Activated CD4-positive, alpha-beta T cell treated with anti-CD3 and anti-CD28 coated beads for 4 hours (primary cell): ENCODE results near the gene SMARCA2.

Experiments
- DNase-seq, 2 donors: peaks; one replicate each; pipeline ENCODE4 v3.0.0-alpha.2; 2020

SMARCA2 gene

DNA sequence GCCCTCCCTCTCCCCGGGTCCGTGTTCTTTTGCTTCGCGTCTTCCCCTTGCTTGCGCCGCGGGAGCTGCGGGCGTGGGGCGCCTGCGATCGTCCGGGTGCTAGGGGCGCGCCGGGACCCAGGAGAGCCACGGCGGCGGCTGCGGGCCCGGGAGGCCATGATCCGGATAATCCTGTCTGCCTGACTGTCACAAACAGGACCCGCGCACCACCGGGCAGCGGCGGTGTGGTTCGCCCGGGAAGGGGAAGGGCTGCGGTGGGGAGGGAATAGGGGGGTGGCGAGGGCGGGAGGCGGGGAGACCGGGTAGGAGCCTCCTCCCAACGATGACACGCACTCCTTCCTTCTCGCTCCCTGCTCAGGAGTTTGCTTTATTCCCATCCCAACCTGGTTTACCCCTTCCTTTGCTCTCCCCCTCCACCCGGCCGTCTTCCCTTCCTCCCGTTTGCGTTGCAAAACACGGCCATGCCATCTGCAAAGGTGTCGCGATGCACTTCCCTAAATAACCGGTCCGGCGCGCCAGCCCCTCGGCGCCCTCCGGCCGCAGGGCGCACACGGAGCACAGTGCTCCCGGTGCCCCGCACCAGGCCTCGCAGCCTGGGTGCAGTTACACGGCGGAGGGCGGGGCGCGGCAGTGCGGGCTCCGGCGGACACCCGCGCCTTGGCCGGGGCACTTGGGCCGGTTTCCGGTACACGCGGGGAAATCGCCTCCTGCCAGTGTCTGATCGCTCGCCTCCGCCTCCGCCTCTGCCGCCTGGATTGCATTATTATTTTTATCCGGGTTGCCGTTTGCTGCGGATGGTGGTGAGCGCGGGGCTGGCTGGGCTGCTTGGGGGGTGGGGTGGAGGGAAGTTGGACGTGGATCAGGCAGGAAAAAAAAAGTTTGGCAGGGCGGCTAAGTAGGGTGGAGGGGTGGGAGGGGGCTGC, 1.5 kb downstream of the SMARCA2 start:
- DNase-seq = peak; percentile 52 to 62

DNA sequence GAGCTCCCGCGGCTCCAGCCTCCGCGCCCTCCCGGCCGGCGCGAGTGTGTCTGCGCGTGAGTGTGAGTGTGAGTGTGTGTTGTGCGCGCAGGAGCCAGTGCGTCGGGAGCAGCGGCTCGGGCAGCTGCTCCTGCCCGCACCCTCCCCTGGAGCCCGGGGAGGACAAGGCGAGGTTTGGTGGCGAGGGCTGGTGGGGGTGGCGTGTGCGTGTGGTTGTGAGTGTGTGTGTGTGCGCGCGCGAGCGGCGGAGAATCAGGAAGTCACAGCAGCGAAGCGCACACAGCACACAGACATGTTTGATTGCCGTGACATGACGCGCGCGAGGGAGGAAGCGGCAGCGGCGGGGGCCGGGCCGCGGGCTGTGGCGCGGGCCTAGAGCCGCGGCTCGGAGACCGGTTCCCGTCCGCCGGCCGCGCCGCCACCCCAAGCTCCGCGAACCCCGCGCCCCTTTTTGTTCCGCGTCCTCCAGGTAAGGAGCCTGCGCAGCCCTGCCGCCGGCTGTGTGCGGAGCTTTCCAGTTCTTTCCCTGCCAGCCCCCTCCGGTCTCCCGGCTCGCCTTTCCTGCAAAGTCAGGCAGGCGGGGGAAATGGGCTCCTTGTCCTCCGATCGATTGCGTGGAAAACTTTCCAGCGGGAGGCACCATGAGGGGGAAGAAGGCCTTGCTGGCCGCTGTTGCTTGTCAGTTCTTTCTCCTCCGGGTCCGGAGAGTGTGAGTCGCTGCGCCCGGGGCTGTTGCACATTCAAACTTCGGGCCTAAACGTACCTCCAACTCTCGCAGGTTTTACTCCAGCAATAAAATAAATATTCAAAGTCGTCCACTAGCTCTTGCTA, 2.4 kb downstream of the SMARCA2 start:
- DNase-seq = peak; percentile 73 to 77

DNA sequence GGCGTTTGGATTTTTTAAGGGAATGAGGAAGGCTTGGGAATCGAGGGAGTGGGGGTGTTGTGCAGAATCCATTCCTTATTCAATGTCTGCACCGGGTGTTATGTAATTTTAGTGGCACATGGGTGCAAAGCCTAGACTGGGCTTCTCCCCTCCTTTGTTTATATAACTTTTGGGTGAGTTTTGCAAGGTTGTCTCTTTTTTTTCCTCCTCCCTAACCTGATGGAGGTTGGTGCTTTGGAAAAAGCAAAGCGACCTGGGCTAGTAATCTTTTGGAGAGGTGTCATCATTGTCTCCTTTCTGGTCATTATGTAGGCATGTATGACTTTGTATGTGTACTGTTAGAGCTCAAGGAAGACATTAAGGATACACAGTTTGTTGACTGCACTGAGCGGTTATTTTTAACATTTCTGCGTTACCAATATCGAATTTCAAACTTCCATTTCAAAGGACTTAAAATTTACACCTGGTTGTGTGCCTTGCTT, 3.1 kb downstream of the SMARCA2 start:
- DNase-seq = no peak

DNA sequence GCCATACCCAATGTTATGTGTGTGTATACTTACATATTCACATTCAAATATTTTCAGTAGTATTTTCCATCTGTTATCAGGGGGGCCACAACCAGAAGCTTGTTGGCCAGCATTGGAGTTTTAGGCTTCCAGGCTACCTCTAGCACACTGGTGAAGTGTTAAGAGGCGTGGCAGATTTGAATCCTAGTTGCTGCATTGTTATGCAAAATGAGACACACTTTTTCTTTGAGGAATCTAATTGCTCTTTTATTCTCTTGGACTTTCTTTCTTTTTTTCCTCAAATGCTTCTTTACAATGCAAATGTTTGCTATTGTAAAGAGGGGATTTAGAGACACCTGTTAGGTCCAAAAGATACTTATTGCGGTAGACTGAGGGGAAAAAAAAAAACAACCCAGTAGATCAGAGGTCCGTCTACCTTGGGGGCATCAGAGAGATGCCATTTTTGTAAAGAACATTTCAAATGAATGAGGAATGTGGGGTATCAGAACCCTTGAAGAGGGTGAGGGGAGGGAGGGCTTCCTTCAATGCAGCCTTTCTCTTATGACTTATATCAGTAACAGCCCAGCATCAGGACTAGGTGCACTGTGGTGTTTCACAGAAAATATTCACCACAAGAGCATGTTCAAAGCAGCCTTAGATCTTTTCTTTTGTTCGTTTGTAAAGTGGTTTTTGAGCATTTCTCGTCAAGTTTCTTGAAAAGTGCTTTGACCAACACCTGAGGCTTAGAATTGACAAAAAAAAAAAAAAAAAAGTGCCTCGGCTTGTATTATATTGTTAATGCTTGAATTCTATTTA, 3.8 kb downstream of the SMARCA2 start:
- peak in 1 of 2 donors; percentile 25 for DNase-seq

DNA sequence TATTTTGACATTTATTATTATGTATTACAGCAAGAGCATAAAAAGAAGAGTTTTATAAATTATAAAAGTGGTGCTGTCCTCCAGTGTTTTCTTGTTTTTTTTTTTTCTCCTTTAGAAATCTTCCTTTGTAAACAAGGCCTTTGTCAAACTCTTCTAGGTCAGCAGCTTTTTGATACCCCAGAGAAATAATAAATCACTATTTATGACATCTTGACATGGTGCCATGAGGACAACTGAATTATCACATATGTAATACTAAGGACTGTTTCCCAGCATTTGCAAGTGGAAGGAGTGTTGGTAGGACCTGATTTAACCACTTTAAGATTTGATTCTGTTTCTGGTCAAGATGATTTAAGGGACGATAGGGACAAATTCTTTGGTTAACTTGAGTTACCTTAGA, 4.6 kb downstream of the SMARCA2 start:
- no peak for DNase-seq

DNA sequence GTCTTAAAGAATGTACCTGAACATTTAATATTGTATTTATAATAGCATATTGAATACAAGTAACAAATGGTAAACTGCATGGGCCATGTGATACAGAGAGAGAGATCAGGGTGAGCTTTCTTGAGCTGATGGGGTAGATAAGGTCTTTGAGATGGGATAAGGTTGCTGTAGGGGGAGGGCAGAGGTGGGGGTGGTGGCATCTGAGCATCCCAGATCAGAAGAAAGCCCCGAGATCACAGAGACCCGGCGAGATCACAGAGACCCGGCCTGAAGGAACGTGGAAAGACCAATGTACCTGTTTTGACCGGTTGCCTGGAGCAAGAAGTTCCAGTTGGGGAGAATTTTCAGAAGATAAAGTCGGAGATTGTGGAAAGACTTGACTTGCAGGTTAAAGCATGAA, 6.6 kb downstream of the SMARCA2 start:
- DNase-seq = no peak

DNA sequence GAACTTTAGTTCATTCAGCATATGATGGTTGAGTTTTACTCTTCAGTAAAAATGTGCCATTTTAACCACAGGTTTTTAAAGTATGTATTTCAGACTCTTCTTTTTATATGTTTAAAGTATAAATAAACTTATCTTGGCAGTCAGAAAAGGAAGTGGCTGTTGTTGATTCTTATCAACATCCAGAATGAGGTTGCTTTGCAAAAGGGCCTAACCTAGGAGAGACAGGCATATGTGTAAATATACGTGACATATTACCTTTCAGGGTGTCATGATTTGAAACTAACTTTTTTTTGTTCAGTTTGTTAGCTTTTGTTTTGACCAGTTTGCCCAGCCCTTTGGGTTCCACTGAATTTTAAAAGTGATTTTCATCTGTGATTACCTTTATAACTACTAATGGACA, 7.4 kb downstream of the SMARCA2 start:
- no peak for DNase-seq

DNA sequence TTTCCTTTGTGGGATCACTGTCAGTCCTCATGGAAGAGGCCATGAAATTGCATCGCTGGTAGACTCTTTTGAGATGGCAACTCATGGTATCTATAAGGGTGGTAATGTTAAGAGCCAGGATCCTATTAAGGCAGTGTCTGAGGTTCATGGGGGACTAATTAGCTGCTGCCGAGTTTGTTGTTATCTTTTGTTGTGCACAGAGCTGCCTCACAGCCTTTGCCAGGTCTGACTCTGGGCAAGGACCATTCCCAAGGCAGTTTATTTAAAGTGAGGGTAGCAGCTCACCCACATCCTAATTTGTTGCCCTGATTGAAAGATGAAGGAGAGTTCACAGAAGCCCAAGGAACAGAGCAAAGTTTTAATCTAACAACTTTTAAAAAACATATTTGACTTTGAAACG, 7.9 kb downstream of the SMARCA2 start:
- DNase-seq = no peak

DNA sequence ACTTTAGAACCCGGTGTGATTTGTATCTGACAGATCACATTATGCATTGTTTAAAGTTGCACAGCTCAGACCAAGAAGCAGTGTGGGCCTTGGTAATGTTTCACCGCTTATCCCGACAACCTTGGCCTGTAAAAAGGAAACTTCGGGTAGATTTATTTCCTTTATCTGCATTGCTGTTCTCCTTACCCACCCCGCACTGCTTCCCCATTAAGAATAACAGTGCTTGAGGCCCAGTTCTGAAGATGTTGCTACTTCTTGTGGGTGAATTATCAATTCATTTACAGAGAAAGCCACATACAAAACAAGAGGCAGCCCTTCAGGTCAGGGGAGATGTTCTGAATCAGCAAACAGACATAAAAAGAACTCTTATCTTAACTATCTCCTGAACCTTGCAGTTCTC, 8.4 kb downstream of the SMARCA2 start:
- DNase-seq = no peak

DNA sequence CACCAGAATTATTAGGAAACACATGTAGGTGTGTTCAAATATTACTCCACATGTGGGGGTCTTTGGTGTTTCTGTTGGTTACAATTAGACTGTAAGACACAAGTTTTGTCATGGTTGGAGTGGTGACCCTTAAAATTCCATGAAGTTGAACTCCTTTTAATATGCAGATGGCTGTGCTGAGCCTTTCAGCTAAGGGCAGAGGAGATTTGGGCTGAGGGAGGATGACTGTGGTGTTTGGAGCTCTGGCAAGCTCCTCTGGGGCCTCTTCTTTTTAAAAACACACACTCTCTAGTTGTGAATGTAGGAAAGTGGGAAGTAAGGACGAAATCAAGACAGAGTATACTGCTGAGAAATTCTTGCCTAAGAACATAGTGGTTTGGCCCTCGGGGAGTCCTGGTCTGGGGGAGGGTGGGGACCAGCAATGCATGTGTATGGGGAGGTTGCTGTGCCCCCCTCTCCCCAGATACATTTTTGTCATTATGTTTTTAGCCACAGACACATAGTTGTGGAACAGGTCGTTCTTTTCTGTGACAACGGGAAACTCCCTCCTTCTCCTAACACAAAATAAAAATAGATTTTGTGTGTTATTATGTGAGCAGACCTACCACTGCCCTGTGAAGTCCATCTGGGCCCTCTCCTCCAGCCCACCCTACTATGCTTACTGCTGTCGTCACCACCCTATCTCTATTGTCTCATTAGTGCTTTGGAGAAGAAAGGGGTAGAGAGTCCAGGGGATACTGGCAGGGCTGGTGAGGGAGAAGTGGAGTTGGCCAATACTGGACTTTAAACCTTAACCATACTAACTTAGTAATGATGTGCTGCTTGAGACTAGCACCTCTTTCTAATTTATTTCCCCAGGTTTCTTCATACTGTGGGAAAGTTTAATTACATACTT, 10.0 kb downstream of the SMARCA2 start:
- DNase-seq = no peak

DNA sequence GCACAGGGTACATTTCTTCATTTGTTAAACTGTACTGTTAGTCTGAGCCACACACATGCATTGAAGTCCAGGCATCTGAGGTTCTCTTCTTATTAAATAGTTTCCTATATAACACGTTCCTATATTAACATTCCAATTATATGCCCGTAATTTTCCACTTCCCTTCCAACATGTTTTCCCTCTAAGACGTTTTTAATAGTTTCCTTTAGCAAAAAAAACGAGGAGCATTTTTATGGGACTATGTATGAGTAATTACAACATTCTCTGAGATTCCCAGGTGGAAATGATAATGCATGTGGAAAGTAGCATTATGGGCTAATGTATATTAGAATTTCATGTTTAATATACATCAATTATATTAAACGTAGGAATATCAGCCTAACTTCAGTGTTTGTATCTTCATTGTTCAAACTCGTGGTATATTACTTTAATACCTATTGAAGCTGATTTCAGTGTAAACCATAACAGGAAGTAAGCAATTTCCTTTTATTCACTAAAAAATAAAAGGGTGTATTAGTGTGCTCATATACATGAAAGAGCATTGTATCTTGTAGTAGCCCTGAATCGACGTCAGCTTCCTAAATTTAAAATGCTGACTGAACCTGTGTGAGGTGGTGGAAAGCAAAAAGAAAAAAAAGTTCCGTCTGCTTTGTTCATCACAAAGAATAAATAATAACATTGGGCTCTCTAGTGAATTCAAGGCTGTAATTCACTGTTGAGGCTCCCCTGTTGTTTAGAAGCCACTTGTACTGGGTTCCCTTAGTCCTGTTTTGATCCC, 11.3 kb downstream of the SMARCA2 start:
- DNase-seq = no peak

DNA sequence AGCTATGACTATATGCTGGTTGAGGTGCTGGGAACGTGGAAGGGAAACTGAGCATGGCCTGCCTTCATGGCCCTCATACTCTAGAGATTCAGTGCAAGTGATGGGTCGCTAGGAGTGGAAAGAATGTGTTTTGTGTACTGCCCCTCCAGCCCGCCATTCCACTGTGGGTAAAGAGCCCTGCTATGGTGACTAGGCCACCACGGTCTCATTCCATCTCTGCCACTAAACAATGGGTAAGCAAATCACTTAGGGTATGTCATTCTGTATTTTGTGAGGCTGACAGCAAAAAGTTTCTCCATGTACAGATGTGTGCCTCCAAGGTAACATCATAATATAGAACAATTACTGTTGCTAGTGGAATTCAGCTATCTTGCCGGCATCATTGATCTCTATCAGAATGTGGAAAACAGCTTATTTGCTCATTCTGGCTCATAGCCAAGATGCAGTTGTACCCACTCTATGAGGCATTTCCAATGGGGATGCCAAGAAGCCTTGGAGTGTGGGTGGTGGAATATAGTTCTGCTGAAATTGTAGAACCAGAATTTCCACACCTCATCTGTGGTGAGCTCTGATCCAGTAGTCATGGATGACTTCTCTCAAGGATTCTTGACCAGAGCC, 12.5 kb downstream of the SMARCA2 start:
- no peak for DNase-seq

DNA sequence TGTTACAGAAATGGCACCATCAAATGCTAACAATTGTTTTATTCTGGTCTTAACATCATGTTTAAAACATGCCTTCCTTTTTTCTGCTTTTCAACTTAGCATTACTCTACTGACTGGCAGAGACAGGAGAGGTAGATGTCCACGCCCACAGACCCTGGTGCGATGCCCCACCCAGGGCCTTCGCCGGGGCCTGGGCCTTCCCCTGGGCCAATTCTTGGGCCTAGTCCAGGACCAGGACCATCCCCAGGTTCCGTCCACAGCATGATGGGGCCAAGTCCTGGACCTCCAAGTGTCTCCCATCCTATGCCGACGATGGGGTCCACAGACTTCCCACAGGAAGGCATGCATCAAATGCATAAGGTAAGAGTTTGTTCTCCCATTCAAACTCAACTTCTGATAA, 13.7 kb downstream of the SMARCA2 start:
- DNase-seq = no peak

DNA sequence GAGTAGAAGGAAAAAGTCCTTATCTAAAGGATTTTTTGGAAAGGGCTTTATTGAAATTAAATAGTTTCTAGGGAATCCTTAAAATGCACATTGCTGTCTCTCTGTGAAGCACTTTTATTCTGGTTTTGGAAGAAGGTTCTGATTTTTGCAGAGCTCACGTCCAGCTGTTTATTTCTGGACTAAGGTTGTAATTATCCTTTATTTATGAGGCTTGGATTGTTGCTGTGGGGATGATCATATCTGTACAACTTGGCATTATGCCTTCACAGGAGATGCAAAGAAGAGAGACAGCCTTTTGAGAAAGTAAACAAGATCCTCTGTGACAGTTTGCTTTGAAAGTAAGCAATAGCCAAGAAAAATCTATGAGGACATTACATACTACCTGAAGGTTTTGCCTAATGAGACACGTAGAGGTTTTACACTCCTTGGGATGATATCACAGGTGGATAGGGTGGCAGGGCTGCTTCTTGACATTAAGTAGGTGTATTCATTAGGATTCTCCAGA, 14.6 kb downstream of the SMARCA2 start:
- DNase-seq = no peak

DNA sequence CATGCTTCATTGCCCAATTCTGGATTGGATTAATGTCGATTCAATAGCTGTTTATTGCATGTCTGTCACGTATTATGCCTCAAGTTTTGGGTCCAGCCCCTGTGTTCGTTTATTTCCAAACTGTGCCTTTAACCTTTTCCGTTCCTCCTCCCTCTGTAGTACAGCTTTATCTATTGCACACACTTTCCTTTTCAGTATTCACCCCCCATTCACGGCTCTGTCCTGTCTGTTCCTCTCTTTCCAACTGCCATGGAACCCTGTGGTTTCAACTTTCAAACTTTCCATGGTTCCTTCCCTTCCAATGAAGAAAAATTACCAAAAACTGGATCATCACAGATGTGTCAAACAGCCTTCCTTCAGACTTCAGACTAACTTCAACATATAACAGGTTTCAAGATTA, 17.1 kb downstream of the SMARCA2 start:
- no peak for DNase-seq

DNA sequence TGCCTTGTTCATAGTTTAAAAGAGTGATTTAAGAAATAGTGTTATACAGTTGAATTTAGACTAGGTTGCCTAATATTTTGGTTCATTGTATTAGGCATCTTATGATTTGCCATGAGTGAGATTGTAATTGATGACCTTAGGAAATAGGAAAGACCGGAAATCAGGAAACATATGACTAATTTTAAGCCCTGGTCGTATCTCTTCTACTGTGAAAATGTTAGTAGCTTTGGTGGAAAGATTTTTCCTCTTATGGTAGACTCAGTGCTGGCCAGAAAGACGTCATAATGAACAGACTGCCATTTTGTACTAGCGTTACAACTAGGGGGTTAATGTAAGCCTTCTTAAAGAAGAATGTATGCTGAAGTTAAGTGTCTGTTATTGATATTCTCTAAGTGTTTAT, 21.7 kb downstream of the SMARCA2 start:
- DNase-seq = no peak

DNA sequence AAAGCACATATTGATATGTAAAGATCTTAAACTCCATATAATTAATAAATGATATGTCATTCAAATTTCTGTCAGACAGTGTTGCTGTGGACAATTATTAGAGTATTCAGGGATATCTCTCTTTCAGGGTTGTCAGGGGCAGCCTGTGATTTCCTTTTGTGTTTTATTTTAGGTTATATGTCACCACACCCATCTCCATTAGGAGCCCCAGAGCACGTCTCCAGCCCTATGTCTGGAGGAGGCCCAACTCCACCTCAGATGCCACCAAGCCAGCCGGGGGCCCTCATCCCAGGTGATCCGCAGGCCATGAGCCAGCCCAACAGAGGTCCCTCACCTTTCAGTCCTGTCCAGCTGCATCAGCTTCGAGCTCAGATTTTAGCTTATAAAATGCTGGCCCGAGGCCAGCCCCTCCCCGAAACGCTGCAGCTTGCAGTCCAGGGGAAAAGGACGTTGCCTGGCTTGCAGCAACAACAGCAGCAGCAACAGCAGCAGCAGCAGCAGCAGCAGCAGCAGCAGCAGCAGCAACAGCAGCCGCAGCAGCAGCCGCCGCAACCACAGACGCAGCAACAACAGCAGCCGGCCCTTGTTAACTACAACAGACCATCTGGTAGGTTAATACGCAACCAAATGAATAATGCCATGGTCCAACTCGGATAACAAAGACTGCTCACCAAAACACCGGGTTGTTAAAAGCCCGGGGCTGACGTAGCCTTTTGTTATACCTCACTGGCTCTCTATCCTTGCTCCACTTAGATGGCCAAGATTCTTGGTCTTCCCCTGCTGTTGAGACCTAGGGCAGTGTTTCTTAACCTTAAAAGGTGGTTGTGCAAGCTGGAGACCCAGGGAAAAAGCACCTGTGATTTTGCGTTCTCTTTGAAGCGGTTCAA, 24.4 kb downstream of the SMARCA2 start:
- no peak for DNase-seq

DNA sequence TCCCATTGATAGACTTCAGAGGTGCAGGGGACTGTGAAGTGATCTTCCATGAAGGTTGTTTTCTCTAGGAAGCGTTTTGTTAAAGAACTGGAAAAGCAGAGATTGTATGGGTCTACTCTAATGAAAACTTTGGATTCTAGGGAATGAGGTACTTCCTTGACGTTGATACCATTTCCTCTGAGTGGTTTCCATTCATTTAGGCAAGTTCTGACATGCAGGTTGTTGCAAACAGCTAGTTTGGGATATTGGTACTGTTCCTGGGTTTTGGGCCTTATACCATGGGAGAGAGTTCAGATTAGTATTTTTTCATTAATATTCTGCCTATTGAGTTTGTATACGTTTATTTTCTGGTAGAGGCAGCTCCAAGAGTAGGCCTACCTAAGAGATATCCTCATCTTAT, 25.7 kb downstream of the SMARCA2 start:
- DNase-seq = no peak

DNA sequence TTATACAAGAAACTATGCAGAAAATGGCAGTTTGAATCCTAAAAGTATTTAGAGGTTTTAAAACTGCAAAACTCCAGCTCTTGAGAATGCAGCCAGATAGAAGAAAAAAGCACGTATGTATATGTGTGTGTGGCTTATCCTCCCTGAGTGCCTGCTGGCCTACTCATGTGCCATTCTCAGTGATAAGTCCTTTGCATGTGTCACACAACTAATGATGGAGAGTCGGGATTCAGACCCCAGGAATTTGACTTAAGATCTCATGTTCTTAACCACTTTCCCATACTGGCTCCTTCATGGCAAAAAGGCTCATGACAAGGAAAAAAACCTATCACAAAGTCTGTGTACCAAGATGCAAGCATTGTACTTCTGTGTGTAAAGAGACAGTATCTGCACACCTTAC, 26.6 kb downstream of the SMARCA2 start:
- no peak for DNase-seq
